Measurements from ENCODE around the gene FBXO24.

The FBXO24 gene

GRCh38 chr7:100632951-100633717 lies 47.0 kb downstream of the FBXO24 start:
- Histone ChIP-seq H2AFZ (ENCODE audit: low read length) (peak overlapping the region; percentile 90), H3K4me1 (ENCODE audit: insufficient read depth, low read length, poor library complexity, severe bottlenecking) (peaks cover 8% of the 10 kb centered on the region), H3K4me2 (ENCODE audit: low read depth, low read length, poor library complexity, severe bottlenecking) (peak overlapping the region; percentile 51), H3K4me3 (ENCODE audit: low read length, poor library complexity, severe bottlenecking) (peak overlapping the region; percentile 78), H3K79me2 (ENCODE audit: insufficient read depth, low read length) (no peaks in the 10 kb centered on the region), H4K20me1 (ENCODE audit: insufficient read depth, low read length, poor library complexity, severe bottlenecking) (no peaks in the 10 kb centered on the region), H3F3A (ENCODE audit: low read depth) (no peaks in the 10 kb centered on the region; the same call in 1 of the 2 replicates), H3K9ac (ENCODE audit: low read depth, low read length, poor library complexity, severe bottlenecking) (peak overlapping the region; percentile 77), H3K27me3 (ENCODE audit: insufficient read depth, low read length, poor library complexity, severe bottlenecking) (no peaks in the 10 kb centered on the region), H3K36me3 (ENCODE audit: insufficient read depth, low read length) (no peaks in the 10 kb centered on the region), H3K9me3 (ENCODE audit: insufficient read depth, low read depth, low read length) (no peaks in the 10 kb centered on the region), H3K9me2 (replicated peaks; ENCODE audit: low read depth, low read length) (no peaks in the 10 kb centered on the region)
- TF ChIP-seq EZH2phosphoT487 (IDR thresholded peaks at IDR 0.05; ENCODE audit: borderline replicate concordance), result no peak
- peak; percentile 39 for TF ChIP-seq CTCF (conservative IDR thresholded peaks at IDR 0.05; ENCODE audit: low read length)

- TF ChIP-seq CTCF (conservative IDR thresholded peaks at IDR 0.05; ENCODE audit: low read length), result no peak
- no peak for TF ChIP-seq EZH2phosphoT487 (IDR thresholded peaks at IDR 0.05; ENCODE audit: borderline replicate concordance)
- no peaks in the 10 kb centered on the region for H3K79me2 ChIP-seq (ENCODE audit: insufficient read depth, low read length)
Measured at GRCh38 chr7:100639995-100640516, 53.9 kb downstream of the FBXO24 start.

GRCh38 chr7:100640517-100641440 lies 54.7 kb downstream of the FBXO24 start:
- Histone ChIP-seq H3K4me1 (ENCODE audit: insufficient read depth, low read length, poor library complexity, severe bottlenecking) (no peaks in the 10 kb centered on the region), H3K4me2 (ENCODE audit: low read depth, low read length, poor library complexity, severe bottlenecking) (no peak overlapping the region)

More at GRCh38 chr7:100639995-100640516, 53.9 kb downstream of the FBXO24 start:
- H3K4me1 ChIP-seq (ENCODE audit: insufficient read depth, low read length, poor library complexity, severe bottlenecking), result no peaks in the 10 kb centered on the region
- H3K36me3 ChIP-seq (ENCODE audit: insufficient read depth, low read length), result no peaks in the 10 kb centered on the region
- H3K27me3 ChIP-seq (ENCODE audit: insufficient read depth, low read length, poor library complexity, severe bottlenecking), result no peaks in the 10 kb centered on the region
- H2AFZ ChIP-seq (ENCODE audit: low read length), result no peak overlapping the region
- H3K4me2 ChIP-seq (ENCODE audit: low read depth, low read length, poor library complexity, severe bottlenecking), result no peak overlapping the region
- no peak overlapping the region for H3K4me3 ChIP-seq (ENCODE audit: low read length, poor library complexity, severe bottlenecking)
- H3F3A ChIP-seq (ENCODE audit: low read depth), result no peaks in the 10 kb centered on the region
- no peaks in the 10 kb centered on the region for H3K9me3 ChIP-seq (ENCODE audit: insufficient read depth, low read depth, low read length)
- no peaks in the 10 kb centered on the region for H4K20me1 ChIP-seq (ENCODE audit: insufficient read depth, low read length, poor library complexity, severe bottlenecking)
- H3K9ac ChIP-seq (ENCODE audit: low read depth, low read length, poor library complexity, severe bottlenecking), result no peak overlapping the region
- no peaks in the 10 kb centered on the region for H3K9me2 ChIP-seq (replicated peaks; ENCODE audit: low read depth, low read length)

More at GRCh38 chr7:100640517-100641440, 54.7 kb downstream of the FBXO24 start:
- Histone ChIP-seq H3K36me3 (ENCODE audit: insufficient read depth, low read length) (no peaks in the 10 kb centered on the region), H3K9me2 (replicated peaks; ENCODE audit: low read depth, low read length) (no peaks in the 10 kb centered on the region), H3K79me2 (ENCODE audit: insufficient read depth, low read length) (no peaks in the 10 kb centered on the region), H3K9me3 (ENCODE audit: insufficient read depth, low read depth, low read length) (no peaks in the 10 kb centered on the region), H3F3A (ENCODE audit: low read depth) (no peaks in the 10 kb centered on the region), H3K27me3 (ENCODE audit: insufficient read depth, low read length, poor library complexity, severe bottlenecking) (no peaks in the 10 kb centered on the region), H2AFZ (ENCODE audit: low read length) (no peak overlapping the region), H4K20me1 (ENCODE audit: insufficient read depth, low read length, poor library complexity, severe bottlenecking) (no peaks in the 10 kb centered on the region), H3K9ac (ENCODE audit: low read depth, low read length, poor library complexity, severe bottlenecking) (no peak overlapping the region), H3K4me3 (ENCODE audit: low read length, poor library complexity, severe bottlenecking) (no peak overlapping the region)
- TF ChIP-seq CTCF (conservative IDR thresholded peaks at IDR 0.05; ENCODE audit: low read length) (no peak), EZH2phosphoT487 (IDR thresholded peaks at IDR 0.05; ENCODE audit: borderline replicate concordance) (no peak)

All from Loucy (cell line).